WTC11 (cell line): Measurements from ENCODE around the gene ACOT13. TPM values are rescaled to one million over a fixed set of nuclear protein-coding genes. Genes with fewer than 3 reads are reported as not detected.

Experiments
- ATAC-seq: fragments of 200-7000 bp; cut with Tn5 transposase; 2 replicates; pipeline ENCODE4 v1.10.0; 2021; ENCODE audit warnings: mild to moderate bottlenecking, moderate library complexity
- CTCF ChIA-PET: fragments of 300-600 bp; sonication (Branson Sonifier 250); formaldehyde crosslinking; loops from one replicate; lab custom pipeline; 2021; ENCODE audit warnings: antibody characterized with exemption; lab: Charles Lee
- POLR2A ChIA-PET: fragments of 350-600 bp; sonication (Branson Sonifier 250); formaldehyde crosslinking; loops from one replicate; lab custom pipeline; 2021; ENCODE audit warnings: antibody characterized with exemption; lab: Charles Lee
- DNase-seq: peaks from one replicate; pipeline ENCODE4 v3.0.0; 2021; ENCODE audit warnings: low spot score
- H3K27ac Mint-ChIP-seq: 2 replicates; pipeline ENCODE4 v1.8.0; 2021; ENCODE audit warnings: mixed read lengths
- H3K27me3 Mint-ChIP-seq: 2 replicates; pipeline ENCODE4 v1.8.0; 2021; ENCODE audit warnings: low read depth, mild to moderate bottlenecking, moderate library complexity, mixed read lengths
- H3K36me3 Mint-ChIP-seq: 2 replicates; pipeline ENCODE4 v1.8.0; 2021; ENCODE audit warnings: mixed read lengths
- H3K4me1 Mint-ChIP-seq: 2 replicates; pipeline ENCODE4 v1.8.0; 2022; ENCODE audit warnings: mixed read lengths
- H3K4me3 Mint-ChIP-seq: 2 replicates; pipeline ENCODE4 v1.8.0; 2021; ENCODE audit warnings: mild to moderate bottlenecking, moderate library complexity, mixed read lengths
- H3K9me3 Mint-ChIP-seq: 2 replicates; pipeline ENCODE4 v1.8.0; 2021; ENCODE audit warnings: mixed read lengths
- ATF1 ChIP-seq: sonication (generic); formaldehyde crosslinking; IDR thresholded peaks from 2 replicates; pipeline ENCODE4 v1.8.1; 2023; ENCODE audit warnings: mild to moderate bottlenecking, moderate library complexity, missing genetic modification reagents
- EMX1 ChIP-seq: fragments of 250-450 bp; sonication (Bioruptor Pico); IDR thresholded peaks from 2 replicates; pipeline ENCODE4 v1.8.0; 2021; ENCODE audit warnings: mild to moderate bottlenecking
- ETV6 ChIP-seq: sonication (generic); formaldehyde crosslinking; IDR thresholded peaks from 2 replicates; pipeline ENCODE4 v1.8.1; 2022; ENCODE audit warnings: mild to moderate bottlenecking, missing genetic modification reagents
- GABPB1 ChIP-seq: sonication (generic); formaldehyde crosslinking; IDR thresholded peaks from 2 replicates; pipeline ENCODE4 v1.8.1; 2023; ENCODE audit warnings: mild to moderate bottlenecking, missing genetic modification reagents
- IRF2 ChIP-seq: sonication (generic); formaldehyde crosslinking; IDR thresholded peaks from 2 replicates; pipeline ENCODE4 v1.8.0; 2022; ENCODE audit warnings: low read depth, missing genetic modification reagents, borderline replicate concordance
- JAZF1 ChIP-seq: fragments of 250-450 bp; sonication (Bioruptor Pico); IDR thresholded peaks from 2 replicates; pipeline ENCODE4 v1.9.0; 2021; ENCODE audit warnings: moderate library complexity, mild to moderate bottlenecking, inconsistent platforms
- TP53 ChIP-seq: sonication (generic); formaldehyde crosslinking; IDR thresholded peaks from 2 replicates; pipeline ENCODE4 v1.8.1; 2023; ENCODE audit warnings: mild to moderate bottlenecking, missing genetic modification reagents
- ZNF121 ChIP-seq: sonication (generic); formaldehyde crosslinking; IDR thresholded peaks from 2 replicates; pipeline ENCODE4 v1.8.0; 2023; ENCODE audit warnings: missing genetic modification reagents
- total RNA-seq: library from RNA; stranded (reverse); gene quantifications from 3 replicates; pipeline ENCODE4 v1.2.3, GENCODE V29; 2021
- TF ChIP-seq, protein P1 (sequence below): sonication (generic); formaldehyde crosslinking; IDR thresholded peaks from 2 replicates; pipeline ENCODE4 v1.8.1; 2023; ENCODE audit warnings: mild to moderate bottlenecking, missing genetic modification reagents
- TF ChIP-seq, protein P2 (sequence below): sonication (generic); formaldehyde crosslinking; IDR thresholded peaks from 2 replicates; pipeline ENCODE4 v1.8.0; 2022; ENCODE audit warnings: missing genetic modification reagents
- TF ChIP-seq, protein P3 (sequence below): fragments of 250-450 bp; sonication (Bioruptor Pico); IDR thresholded peaks from 2 replicates; pipeline ENCODE4 v2.1.2; 2022; ENCODE audit warnings: mild to moderate bottlenecking, moderate library complexity
- TF ChIP-seq, protein P4 (sequence below): fragments of 250-450 bp; sonication (Bioruptor Pico); IDR thresholded peaks from 2 replicates; pipeline ENCODE4 v1.9.0; 2021; ENCODE audit warnings: mild to moderate bottlenecking, borderline replicate concordance
- TF ChIP-seq, protein P5 (sequence below): sonication (generic); formaldehyde crosslinking; conservative IDR thresholded peaks from 2 replicates; pipeline ENCODE4 v1.8.1; 2022; ENCODE audit warnings: mild to moderate bottlenecking, missing genetic modification reagents
- TF ChIP-seq, protein P6 (sequence below): fragments of 250-450 bp; sonication (Bioruptor Pico); conservative IDR thresholded peaks from 2 replicates; pipeline ENCODE4 v1.9.0; 2021; ENCODE audit warnings: mild to moderate bottlenecking

Gene ACOT13
- total RNA-seq, 1 experiment from 2014 or later, result 54.0 TPM

DNA sequence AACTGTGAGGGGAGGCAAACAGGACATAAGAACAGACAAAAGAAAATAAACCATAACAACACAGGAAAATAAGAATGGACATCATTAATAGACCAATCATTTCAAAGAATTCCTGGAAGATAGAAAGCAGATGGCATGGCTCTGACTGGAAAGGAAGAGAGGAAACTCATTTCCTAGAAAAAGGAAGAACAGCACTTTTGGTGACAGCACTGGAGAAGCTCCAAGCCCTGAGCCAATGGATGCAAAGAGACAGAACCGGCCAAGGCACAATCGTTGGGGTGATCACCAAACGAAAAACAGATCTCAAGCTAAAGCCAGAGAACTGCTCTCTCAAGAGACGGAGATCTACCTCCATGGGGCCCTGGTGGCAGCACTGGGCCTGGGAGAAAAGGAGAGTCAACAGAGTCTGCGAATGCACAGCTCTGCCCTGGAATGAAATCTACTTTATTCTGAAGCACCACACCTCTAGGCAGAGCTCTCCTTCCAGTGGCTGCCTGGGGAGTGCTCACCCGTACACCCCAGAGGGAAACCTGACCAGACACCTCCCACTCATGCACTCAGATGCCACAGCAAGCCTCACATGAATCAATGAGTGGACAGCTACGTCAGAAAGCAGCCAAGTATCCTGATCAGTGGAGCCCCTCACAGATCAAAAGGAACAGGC, 45.1 kb upstream of the ACOT13 start:
- H3K27ac Mint-ChIP-seq, result no peak overlapping the region; the same call in 1 of the 2 replicates
- ChIA-PET POLR2A (interaction anchor here (0.6 kb wide), 1 partner anchor 457 kb away, joined by 6 read pairs; no protein-coding TSS in a partner anchor), CTCF (interaction anchor here (0.6 to 2.1 kb wide), 9 partner anchors 9 to 101 kb away, joined by 3 to 5 read pairs (median 3); no protein-coding TSS in a partner anchor)
- ATAC-seq (peak; percentile 64), DNase-seq (no peak)
- no peaks in the 10 kb centered on the region for H3K36me3 Mint-ChIP-seq
- no peaks in the 10 kb centered on the region for H3K27me3 Mint-ChIP-seq
- TF ChIP-seq, protein P1, sequence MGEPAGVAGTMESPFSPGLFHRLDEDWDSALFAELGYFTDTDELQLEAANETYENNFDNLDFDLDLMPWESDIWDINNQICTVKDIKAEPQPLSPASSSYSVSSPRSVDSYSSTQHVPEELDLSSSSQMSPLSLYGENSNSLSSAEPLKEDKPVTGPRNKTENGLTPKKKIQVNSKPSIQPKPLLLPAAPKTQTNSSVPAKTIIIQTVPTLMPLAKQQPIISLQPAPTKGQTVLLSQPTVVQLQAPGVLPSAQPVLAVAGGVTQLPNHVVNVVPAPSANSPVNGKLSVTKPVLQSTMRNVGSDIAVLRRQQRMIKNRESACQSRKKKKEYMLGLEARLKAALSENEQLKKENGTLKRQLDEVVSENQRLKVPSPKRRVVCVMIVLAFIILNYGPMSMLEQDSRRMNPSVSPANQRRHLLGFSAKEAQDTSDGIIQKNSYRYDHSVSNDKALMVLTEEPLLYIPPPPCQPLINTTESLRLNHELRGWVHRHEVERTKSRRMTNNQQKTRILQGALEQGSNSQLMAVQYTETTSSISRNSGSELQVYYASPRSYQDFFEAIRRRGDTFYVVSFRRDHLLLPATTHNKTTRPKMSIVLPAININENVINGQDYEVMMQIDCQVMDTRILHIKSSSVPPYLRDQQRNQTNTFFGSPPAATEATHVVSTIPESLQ, result no peak
- TF ChIP-seq, protein P2, sequence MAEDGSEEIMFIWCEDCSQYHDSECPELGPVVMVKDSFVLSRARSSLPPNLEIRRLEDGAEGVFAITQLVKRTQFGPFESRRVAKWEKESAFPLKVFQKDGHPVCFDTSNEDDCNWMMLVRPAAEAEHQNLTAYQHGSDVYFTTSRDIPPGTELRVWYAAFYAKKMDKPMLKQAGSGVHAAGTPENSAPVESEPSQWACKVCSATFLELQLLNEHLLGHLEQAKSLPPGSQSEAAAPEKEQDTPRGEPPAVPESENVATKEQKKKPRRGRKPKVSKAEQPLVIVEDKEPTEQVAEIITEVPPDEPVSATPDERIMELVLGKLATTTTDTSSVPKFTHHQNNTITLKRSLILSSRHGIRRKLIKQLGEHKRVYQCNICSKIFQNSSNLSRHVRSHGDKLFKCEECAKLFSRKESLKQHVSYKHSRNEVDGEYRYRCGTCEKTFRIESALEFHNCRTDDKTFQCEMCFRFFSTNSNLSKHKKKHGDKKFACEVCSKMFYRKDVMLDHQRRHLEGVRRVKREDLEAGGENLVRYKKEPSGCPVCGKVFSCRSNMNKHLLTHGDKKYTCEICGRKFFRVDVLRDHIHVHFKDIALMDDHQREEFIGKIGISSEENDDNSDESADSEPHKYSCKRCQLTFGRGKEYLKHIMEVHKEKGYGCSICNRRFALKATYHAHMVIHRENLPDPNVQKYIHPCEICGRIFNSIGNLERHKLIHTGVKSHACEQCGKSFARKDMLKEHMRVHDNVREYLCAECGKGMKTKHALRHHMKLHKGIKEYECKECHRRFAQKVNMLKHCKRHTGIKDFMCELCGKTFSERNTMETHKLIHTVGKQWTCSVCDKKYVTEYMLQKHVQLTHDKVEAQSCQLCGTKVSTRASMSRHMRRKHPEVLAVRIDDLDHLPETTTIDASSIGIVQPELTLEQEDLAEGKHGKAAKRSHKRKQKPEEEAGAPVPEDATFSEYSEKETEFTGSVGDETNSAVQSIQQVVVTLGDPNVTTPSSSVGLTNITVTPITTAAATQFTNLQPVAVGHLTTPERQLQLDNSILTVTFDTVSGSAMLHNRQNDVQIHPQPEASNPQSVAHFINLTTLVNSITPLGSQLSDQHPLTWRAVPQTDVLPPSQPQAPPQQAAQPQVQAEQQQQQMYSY (CRISPR knock-in tag), result no peak
- peaks cover 22% of the 10 kb centered on the region for H3K4me1 Mint-ChIP-seq
- no peak overlapping the region for H3K4me3 Mint-ChIP-seq
- peaks cover 8% of the 10 kb centered on the region for H3K9me3 Mint-ChIP-seq

DNA sequence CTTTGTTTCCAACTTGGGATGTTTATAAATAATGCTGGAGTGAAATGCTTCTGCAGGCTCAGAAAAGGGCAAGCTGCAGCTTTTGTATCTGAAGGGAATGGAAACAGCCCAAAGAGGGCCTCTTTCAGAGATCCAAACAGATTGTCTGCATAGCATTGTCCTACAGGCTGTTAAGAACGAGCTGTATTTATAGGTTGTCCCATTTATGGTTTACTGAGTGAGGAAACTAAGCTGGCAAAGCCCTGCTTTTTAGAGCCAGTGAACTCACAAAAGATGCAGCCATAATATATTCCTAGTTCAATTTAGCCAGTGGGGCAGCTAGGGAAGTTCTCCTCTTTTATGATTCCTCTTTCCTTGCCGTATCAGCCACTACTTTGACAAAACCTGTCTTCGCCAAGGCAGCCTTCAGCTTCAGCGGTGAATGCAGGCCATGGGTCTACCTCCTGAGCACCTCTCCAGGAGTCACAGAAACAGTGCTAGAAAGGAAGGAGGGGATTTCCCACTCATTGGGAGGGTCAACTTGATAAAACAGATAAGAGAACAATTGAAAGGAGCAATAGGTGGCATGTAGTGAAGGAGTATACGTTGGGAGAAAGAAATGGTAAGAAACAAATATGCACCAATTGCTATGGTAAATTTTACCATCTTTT, 35.9 kb upstream of the ACOT13 start:
- POLR2A ChIA-PET, result no interaction called here
- ATAC-seq (peak; percentile 34; the same call in 1 of the 2 replicates), DNase-seq (no peak)
- Mint-ChIP-seq H3K27me3 (no peaks in the 10 kb centered on the region), H3K27ac (peak overlapping the region; percentile 22), H3K9me3 (peaks cover 8% of the 10 kb centered on the region), H3K4me1 (peaks cover 27% of the 10 kb centered on the region), H3K36me3 (0 out of 2 replicates have a peak, but pooled peaks cover 4% of the 10 kb centered on the region), H3K4me3 (no peak overlapping the region)
- TF ChIP-seq, protein P3, sequence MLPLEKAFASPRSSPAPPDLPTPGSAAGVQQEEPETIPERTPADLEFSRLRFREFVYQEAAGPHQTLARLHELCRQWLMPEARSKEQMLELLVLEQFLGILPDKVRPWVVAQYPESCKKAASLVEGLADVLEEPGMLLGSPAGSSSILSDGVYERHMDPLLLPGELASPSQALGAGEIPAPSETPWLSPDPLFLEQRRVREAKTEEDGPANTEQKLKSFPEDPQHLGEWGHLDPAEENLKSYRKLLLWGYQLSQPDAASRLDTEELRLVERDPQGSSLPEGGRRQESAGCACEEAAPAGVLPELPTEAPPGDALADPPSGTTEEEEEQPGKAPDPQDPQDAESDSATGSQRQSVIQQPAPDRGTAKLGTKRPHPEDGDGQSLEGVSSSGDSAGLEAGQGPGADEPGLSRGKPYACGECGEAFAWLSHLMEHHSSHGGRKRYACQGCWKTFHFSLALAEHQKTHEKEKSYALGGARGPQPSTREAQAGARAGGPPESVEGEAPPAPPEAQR, result no peak
- TF ChIP-seq, protein P4, sequence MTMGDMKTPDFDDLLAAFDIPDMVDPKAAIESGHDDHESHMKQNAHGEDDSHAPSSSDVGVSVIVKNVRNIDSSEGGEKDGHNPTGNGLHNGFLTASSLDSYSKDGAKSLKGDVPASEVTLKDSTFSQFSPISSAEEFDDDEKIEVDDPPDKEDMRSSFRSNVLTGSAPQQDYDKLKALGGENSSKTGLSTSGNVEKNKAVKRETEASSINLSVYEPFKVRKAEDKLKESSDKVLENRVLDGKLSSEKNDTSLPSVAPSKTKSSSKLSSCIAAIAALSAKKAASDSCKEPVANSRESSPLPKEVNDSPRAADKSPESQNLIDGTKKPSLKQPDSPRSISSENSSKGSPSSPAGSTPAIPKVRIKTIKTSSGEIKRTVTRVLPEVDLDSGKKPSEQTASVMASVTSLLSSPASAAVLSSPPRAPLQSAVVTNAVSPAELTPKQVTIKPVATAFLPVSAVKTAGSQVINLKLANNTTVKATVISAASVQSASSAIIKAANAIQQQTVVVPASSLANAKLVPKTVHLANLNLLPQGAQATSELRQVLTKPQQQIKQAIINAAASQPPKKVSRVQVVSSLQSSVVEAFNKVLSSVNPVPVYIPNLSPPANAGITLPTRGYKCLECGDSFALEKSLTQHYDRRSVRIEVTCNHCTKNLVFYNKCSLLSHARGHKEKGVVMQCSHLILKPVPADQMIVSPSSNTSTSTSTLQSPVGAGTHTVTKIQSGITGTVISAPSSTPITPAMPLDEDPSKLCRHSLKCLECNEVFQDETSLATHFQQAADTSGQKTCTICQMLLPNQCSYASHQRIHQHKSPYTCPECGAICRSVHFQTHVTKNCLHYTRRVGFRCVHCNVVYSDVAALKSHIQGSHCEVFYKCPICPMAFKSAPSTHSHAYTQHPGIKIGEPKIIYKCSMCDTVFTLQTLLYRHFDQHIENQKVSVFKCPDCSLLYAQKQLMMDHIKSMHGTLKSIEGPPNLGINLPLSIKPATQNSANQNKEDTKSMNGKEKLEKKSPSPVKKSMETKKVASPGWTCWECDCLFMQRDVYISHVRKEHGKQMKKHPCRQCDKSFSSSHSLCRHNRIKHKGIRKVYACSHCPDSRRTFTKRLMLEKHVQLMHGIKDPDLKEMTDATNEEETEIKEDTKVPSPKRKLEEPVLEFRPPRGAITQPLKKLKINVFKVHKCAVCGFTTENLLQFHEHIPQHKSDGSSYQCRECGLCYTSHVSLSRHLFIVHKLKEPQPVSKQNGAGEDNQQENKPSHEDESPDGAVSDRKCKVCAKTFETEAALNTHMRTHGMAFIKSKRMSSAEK, result no peak
- TF ChIP-seq JAZF1 (CRISPR knock-in tag), result no peak
- no peak for TF ChIP-seq IRF2 (CRISPR knock-in tag)
- TF ChIP-seq GABPB1 (CRISPR knock-in tag), result no peak
- TF ChIP-seq, protein P5, sequence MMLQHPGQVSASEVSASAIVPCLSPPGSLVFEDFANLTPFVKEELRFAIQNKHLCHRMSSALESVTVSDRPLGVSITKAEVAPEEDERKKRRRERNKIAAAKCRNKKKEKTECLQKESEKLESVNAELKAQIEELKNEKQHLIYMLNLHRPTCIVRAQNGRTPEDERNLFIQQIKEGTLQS (CRISPR knock-in tag), result no peak
- TF ChIP-seq ETV6 (CRISPR knock-in tag), result no peak
- TF ChIP-seq, protein P1, result no peak
- TF ChIP-seq ZNF121 (CRISPR knock-in tag), result no peak
- TF ChIP-seq TP53 (CRISPR knock-in tag), result no peak
- no peak for TF ChIP-seq ATF1 (CRISPR knock-in tag)
- no peak for TF ChIP-seq EMX1 (CRISPR knock-in tag)
- TF ChIP-seq, protein P6, sequence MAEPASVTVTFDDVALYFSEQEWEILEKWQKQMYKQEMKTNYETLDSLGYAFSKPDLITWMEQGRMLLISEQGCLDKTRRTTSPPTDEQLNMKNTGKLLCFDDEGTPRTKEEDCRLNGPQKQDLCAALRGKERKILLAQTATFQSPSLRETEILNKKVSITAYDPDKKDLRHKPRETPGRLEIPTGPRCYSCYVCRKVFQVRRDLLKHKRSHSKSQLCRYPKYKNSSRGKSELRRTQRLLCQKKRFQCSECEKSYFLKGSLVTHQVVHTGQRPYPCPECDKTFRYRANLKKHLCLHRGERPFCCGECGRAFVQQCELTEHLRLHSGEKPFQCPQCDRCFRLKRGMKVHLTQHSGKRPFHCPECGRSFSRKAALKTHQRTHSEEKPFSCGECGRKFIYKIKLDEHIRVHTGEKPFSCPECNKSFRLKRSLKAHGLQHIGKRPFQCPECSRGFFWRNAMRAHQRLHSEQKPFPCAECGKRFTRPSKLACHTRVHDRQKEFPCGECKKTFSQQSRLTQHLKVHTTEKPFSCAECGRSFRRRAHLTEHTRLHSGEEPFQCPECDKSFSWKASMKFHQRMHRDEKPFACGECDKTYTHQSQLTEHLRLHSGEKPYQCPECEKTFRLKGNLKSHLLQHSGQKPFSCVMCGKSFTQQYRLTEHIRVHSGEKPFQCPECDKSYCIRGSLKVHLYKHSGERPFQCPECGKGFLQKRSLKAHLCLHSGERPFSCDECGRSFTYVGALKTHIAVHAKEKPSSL (CRISPR knock-in tag), result no peak
- CTCF ChIA-PET, result interaction anchor here (0.8 to 1.5 kb wide), 3 partner anchors 46 to 107 kb away, joined by 3 to 5 read pairs (median 3); no protein-coding TSS in a partner anchor
